Ascending aorta (tissue), 2 donors: ENCODE results near the gene SIK3. TPM values are rescaled to one million over a fixed set of nuclear protein-coding genes. Genes with fewer than 3 reads are reported as not detected.
"Not testable (repeated sequence)": the region's sequence is repeated elsewhere in the genome, so short reads cannot be mapped to it uniquely, and the experiment has no call there.

ENCODE experiments used
- DNase-seq, 2 donors: peaks; one replicate each; pipeline ENCODE4 v3.0.0-alpha.2; 2019; ENCODE audit warnings: low spot score in 2 of 2
- H3K27ac ChIP-seq, 2 donors: fragments of 200-600 bp; sonication (generic); one replicate each; pipeline ENCODE4 v1.5.1; 2016 to 2017; ENCODE audit warnings: mild to moderate bottlenecking in 1 of 2
- H3K27me3 ChIP-seq: fragments of 200-600 bp; sonication (generic); one replicate; pipeline ENCODE4 v1.5.1; 2017
- H3K36me3 ChIP-seq, 2 donors: fragments of 200-600 bp; sonication (generic); one replicate each; pipeline ENCODE4 v1.5.1; 2016
- H3K4me1 ChIP-seq, 2 donors: fragments of 200-600 bp; sonication (generic); one replicate each; pipeline ENCODE4 v1.5.1; 2016 to 2017; ENCODE audit warnings: mild to moderate bottlenecking in 1 of 2
- H3K4me3 ChIP-seq, 2 donors: fragments of 200-600 bp; sonication (generic); one replicate each; pipeline ENCODE4 v1.5.1; 2016 to 2017; ENCODE audit warnings: mild to moderate bottlenecking in 1 of 2
- H3K9me3 ChIP-seq, 2 donors: fragments of 200-600 bp; sonication (generic); one replicate each; pipeline ENCODE4 v1.5.1; 2016
- intact Hi-C: fragments of 100-400 bp; cut with DNase I; formaldehyde crosslinking; loops from one replicate; pipeline ENCODE4 v1.15.1; 2023
- total RNA-seq: library from RNA; depleted of rRNA; stranded (reverse); fragments of >200 nt; gene quantifications from one replicate; pipeline ENCODE4 v1.1.0, GENCODE V29; 2016
- TF ChIP-seq, protein P1 (sequence below), 3 experiments: fragments of 200-600 bp in 2 of 3; fragments of 450-650 bp in 1 of 3; sonication (generic) in 2 of 3; IDR thresholded peaks; one replicate each; pipeline ENCODE4 v1.5.1; 2016 to 2019; ENCODE audit warnings: antibody characterized with exemption in 3 of 3, mild to moderate bottlenecking in 1 of 3, moderate library complexity in 1 of 3

Gene SIK3
- total RNA-seq, 1 donor from 2014 or later = 22.5 TPM

DNA sequence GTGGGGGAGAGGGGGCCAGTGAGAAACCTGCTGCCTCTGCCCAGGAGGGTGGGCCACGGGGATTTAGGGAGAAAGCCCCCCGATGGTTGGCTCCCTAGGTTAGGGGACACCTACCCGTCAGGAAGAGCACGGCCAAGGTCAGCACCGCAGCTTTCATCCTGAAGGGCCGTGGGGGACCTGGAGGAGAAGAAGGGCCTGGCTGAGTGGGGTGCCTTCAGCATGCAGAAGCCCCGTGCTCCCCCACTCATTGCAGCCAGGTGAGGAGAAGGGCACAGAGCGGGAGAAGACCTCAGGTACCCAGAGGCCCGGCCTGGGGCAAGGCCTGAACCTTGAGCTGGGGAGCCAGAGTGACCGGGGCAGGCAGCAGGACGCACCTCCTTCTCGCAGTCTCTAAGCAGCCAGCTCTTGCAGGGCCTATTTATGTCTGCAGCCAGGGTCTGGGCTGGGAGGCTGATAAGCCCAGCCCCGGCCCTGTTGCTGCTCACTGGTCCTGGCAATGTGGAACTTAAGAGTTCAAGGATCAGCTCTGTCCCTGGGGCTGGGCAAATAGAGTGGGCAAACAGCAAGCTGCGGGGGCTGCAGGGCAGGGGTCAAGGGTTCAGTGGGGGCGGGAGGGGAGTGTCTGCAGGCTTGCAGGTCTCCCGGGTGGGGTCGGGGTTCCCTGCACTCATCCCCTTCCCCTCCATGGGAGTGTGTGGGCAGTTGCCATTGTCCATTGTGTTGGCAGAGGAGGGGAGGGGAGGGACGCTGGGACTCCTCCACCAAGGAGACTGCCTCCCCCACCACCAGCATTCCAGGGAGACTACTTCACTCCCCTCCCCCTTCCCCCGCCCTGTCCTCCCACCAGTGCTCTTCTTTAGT is 260.8 kb downstream of the SIK3 start, which contains the start of gene APOA1:
Gene APOA1 (minus strand): TSS at position 392 of the 861 bp plus-strand sequence. CDS start 235 bp downstream, at position 157.
- DNase-seq = no peak
- intact Hi-C loops = no loop called here
- TF ChIP-seq, protein P1, sequence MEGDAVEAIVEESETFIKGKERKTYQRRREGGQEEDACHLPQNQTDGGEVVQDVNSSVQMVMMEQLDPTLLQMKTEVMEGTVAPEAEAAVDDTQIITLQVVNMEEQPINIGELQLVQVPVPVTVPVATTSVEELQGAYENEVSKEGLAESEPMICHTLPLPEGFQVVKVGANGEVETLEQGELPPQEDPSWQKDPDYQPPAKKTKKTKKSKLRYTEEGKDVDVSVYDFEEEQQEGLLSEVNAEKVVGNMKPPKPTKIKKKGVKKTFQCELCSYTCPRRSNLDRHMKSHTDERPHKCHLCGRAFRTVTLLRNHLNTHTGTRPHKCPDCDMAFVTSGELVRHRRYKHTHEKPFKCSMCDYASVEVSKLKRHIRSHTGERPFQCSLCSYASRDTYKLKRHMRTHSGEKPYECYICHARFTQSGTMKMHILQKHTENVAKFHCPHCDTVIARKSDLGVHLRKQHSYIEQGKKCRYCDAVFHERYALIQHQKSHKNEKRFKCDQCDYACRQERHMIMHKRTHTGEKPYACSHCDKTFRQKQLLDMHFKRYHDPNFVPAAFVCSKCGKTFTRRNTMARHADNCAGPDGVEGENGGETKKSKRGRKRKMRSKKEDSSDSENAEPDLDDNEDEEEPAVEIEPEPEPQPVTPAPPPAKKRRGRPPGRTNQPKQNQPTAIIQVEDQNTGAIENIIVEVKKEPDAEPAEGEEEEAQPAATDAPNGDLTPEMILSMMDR (IDR thresholded peaks at IDR 0.05) = no peak
- H3K4me1 ChIP-seq = peaks cover 11 to 12% of the 10 kb centered on the region in 2 donors
- H3K36me3 ChIP-seq = no peaks in the 10 kb centered on the region
- no peak within 1 kb of the TSS for H3K4me3 ChIP-seq
- peak within 1 kb of the TSS; percentile 88 to 92 for H3K27ac ChIP-seq
- no peaks in the 10 kb centered on the region for H3K9me3 ChIP-seq
- H3K27me3 ChIP-seq = no peaks in the 10 kb centered on the region

GRCh38 chr11:116836632-116836991 is 261.6 kb downstream of the SIK3 start:
- DNase-seq = no peak
- TF ChIP-seq, protein P1 (IDR thresholded peaks at IDR 0.05) = no peak
- peaks cover 11 to 12% of the 10 kb centered on the region in 2 donors for H3K4me1 ChIP-seq
- intact Hi-C loops = loop anchor here (1.0 kb wide), 1 partner anchor 45 kb away; the partner anchor contains the start of gene APOA5
- no peaks in the 10 kb centered on the region for H3K27me3 ChIP-seq
- no peaks in the 10 kb centered on the region for H3K9me3 ChIP-seq
- peak overlapping the region; percentile 88 to 92 for H3K27ac ChIP-seq
- H3K36me3 ChIP-seq = no peaks in the 10 kb centered on the region
- H3K4me3 ChIP-seq = no peak overlapping the region

DNA sequence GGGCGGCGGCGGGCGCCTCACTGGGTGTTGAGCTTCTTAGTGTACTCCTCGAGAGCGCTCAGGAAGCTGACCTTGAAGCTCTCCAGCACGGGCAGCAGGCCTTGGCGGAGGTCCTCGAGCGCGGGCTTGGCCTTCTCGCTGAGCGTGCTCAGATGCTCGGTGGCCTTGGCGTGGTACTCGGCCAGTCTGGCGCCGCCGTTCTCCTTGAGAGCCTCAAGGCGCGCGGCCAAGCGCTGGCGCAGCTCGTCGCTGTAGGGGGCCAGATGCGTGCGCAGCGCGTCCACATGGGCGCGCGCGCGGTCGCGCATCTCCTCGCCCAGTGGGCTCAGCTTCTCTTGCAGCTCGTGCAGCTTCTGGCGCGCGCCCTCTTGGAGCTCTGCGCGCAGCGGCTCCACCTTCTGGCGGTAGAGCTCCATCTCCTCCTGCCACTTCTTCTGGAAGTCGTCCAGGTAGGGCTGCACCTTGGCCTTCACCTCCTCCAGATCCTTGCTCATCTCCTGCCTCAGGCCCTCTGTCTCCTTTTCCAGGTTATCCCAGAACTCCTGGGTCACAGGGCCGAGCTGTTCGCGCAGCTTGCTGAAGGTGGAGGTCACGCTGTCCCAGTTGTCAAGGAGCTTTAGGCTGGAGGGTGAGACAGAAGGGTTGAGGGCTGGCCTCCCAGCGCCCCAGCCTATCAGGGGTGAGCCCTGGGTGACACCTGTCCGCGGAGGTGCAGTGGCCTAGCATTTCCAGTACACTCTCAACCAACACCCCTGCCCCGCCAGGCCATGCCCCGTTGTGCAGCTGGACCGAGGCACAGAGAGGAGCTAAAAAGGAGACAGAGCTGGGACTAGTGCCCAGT is 262.2 kb downstream of the SIK3 start:
- peak; percentile 61 to 93 for DNase-seq
- intact Hi-C loops = loop anchor here (1.0 kb wide), 1 partner anchor 45 kb away; the partner anchor contains the start of gene APOA5
- no peaks in the 10 kb centered on the region for H3K36me3 ChIP-seq
- TF ChIP-seq, protein P1 (IDR thresholded peaks at IDR 0.05) = peak; percentile 59 to 66 (median 60)
- H3K9me3 ChIP-seq = no peaks in the 10 kb centered on the region
- peak overlapping the region; percentile 38 to 64 for H3K4me3 ChIP-seq
- peak overlapping the region; percentile 88 to 92 for H3K27ac ChIP-seq
- peaks cover 11 to 12% of the 10 kb centered on the region in 2 donors for H3K4me1 ChIP-seq
- H3K27me3 ChIP-seq = no peaks in the 10 kb centered on the region

- no peak for DNase-seq
- Histone ChIP-seq H3K4me3 (peak overlapping the region; percentile 38 to 64), H3K9me3 (no peaks in the 10 kb centered on the region), H3K27ac (peak overlapping the region; percentile 88 to 92), H3K27me3 (no peaks in the 10 kb centered on the region), H3K4me1 (peaks cover 11 to 12% of the 10 kb centered on the region in 2 donors), H3K36me3 (no peaks in the 10 kb centered on the region)
- TF ChIP-seq, protein P1 (IDR thresholded peaks at IDR 0.05) = no peak
- intact Hi-C loops = no loop called here
Measured at GRCh38 chr11:116835042-116835772, 263.0 kb downstream of the SIK3 start.

DNA sequence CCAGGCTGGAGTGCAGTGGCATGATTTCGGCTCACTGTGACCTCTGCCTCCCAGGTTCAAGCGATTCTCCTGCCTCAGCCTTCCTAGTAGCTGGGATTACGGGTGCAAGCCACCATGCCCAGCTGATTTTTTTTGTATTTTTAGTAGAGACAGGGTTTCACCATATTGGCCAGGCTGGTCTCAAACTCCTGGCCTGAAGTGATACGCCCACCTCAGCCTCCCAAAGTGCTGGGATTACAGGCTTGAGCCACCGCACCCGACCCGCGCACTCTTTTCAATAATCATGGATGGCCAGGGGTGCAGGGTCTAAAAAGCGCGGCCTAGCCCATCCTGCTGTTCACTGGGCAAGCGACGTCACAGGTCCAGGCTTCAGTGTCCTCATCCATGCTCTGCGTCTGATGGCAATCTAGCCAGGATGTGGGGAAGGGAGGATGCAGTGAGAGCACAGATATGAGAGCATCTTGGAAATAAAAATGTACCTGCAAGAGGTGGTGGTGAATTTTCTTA is 263.6 kb downstream of the SIK3 start:
- DNase-seq, H3K36me3 ChIP-seq, H3K27me3 ChIP-seq, H3K9me3 ChIP-seq, intact Hi-C loops, H3K4me3 ChIP-seq: not testable (repeated sequence)
- Histone ChIP-seq H3K4me1 (peaks cover 11 to 12% of the 10 kb centered on the region in 2 donors), H3K27ac (peak overlapping the region; percentile 88 to 92)
